ENCODE results near the gene ZNF701. TPM values are rescaled to one million over a fixed set of nuclear protein-coding genes. Genes with fewer than 3 reads are reported as not detected.
A peak's percentile ranks its signal among the peaks of the same experiment; 100 is the strongest.

Gene ZNF701
- total and polyA plus RNA-seq, 2 of the 8 experiments (the other 6 are each of a cell fraction or from before 2014, with no cell fraction given) = 4.9 to 18.7 TPM

- Histone ChIP-seq H3K27ac (ENCODE audit: low read depth, low read length) (no peak overlapping the region), H3K56ac (replicated peaks; ENCODE audit: insufficient read length, low read depth, low read length) (no peak overlapping the region), H3K23me2 (ENCODE audit: low read depth, low read length) (peaks cover 10% of the 10 kb centered on the region), H2BK12ac (ENCODE audit: low read depth, low read length) (0 out of 2 replicates have a peak overlapping the region, but pooled peaks have one; percentile 29), H3K4ac (replicated peaks; ENCODE audit: insufficient read length, low read depth, low read length) (no peak overlapping the region), H2BK120ac (replicated peaks; ENCODE audit: low read depth, low read length) (no peak overlapping the region), H3K27me3 (replicated peaks in 1 of 4; ENCODE audit: control insufficient read depth in 3 of 4, extremely low read depth in 1 of 4, insufficient read depth in 3 of 4, low read length in 3 of 4) (peaks cover 0 to 3% (median under 1%) of the 10 kb centered on the region in 4 experiments; a peak in 3 of 7 replicates), H3K9me3 (ENCODE audit: insufficient read depth in 2 of 2, low read depth in 1 of 2, low read length in 1 of 2) (peaks cover 2 to 3% of the 10 kb centered on the region in 2 experiments; a peak in 1 of 4 replicates), H3K4me2 (ENCODE audit: insufficient read depth in 1 of 2, low read depth in 2 of 2, low read length in 2 of 2) (peak overlapping the region; percentile 75 to 95), H2AFZ (ENCODE audit: low read length) (no peak overlapping the region), H3K79me2 (ENCODE audit: control insufficient read depth in 1 of 2, insufficient read depth in 2 of 2, low read length in 2 of 2) (no peaks in the 10 kb centered on the region), H4K20me1 (replicated peaks in 1 of 2; ENCODE audit: control insufficient read depth in 1 of 2, insufficient read depth in 2 of 2, low read length in 2 of 2) (no peaks in the 10 kb centered on the region), H3K18ac (ENCODE audit: extremely low read depth, low read length) (no peak overlapping the region; the same call in 1 of the 2 replicates), H3K79me1 (ENCODE audit: low read depth, low read length) (no peaks in the 10 kb centered on the region; the same call in 1 of the 2 replicates), H3K23ac (ENCODE audit: insufficient read length) (no peak overlapping the region), H3K9ac (replicated peaks in 1 of 4; ENCODE audit: extremely low read depth in 1 of 4, low read depth in 3 of 4, low read length in 3 of 4) (no peak overlapping the region), H2BK5ac (ENCODE audit: low read depth, low read length) (no peak overlapping the region), H3K36me3 (ENCODE audit: control insufficient read depth in 2 of 4, insufficient read depth in 4 of 4, low read length in 3 of 4) (peaks cover 0 to 15% (median 11%) of the 10 kb centered on the region in 4 experiments; a peak in 6 of 8 replicates), H4K8ac (ENCODE audit: extremely low read depth, insufficient read depth, low read length) (no peak overlapping the region), H4K91ac (replicated peaks; ENCODE audit: insufficient read length, low read length) (no peak overlapping the region), H2BK15ac (ENCODE audit: low read length) (no peak overlapping the region), H3K14ac (ENCODE audit: insufficient read length) (no peak overlapping the region), H3K4me3 (ENCODE audit: extremely low read depth in 1 of 4, insufficient read depth in 2 of 4, low read depth in 3 of 4, low read length in 4 of 4) (peak overlapping the region; percentile 27 to 91 (median 59); a peak in 7 of 8 replicates), H2AK5ac (ENCODE audit: low read depth, low read length) (no peak overlapping the region), H4K5ac (ENCODE audit: insufficient read length, low read depth, low read length) (no peak overlapping the region), H3K4me1 (replicated peaks in 1 of 4; ENCODE audit: control insufficient read depth in 3 of 4, insufficient read depth in 4 of 4, low read length in 3 of 4) (no peaks in the 10 kb centered on the region; a peak in 3 of 7 replicates), H2BK20ac (ENCODE audit: low read length) (no peak overlapping the region)
- ChIA-PET POLR2A (ENCODE audit: partially characterized antibody) (no interaction called here), CTCF (ENCODE audit: partially characterized antibody) (interaction anchor here (0.6 to 2.3 kb wide), 3 partner anchors 10 to 1839 kb away, joined by 3 to 10 read pairs (median 4); no protein-coding TSS in a partner anchor)
- FAIRE-seq = no peak
- TF ChIP-seq, protein P1, sequence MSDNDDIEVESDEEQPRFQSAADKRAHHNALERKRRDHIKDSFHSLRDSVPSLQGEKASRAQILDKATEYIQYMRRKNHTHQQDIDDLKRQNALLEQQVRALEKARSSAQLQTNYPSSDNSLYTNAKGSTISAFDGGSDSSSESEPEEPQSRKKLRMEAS (IDR thresholded peaks at IDR 0.05) = 0 out of 2 replicates have a peak, but pooled peaks have one; percentile 6
- TF ChIP-seq E2F6 (IDR thresholded peaks at IDR 0.05) = no peak
- no peak for DNase-seq (ENCODE audit: low read depth in 1 of 2, low spot score in 2 of 2)
- WGBS, 2 experiments (ENCODE audit: extremely low coverage in 1 of 2, insufficient coverage in 1 of 2, insufficient read length in 1 of 2, insufficient replicate concordance in 2 of 2, low coverage in 1 of 2, low lambda C conversion rate in 2 of 2, missing lambda C conversion rate in 1 of 2) = 14% methylated on average over 5 of the region's 15 CpGs; no CpG with 5 or more reads in 1 of the 2 experiments
Measured at GRCh38 chr19:52600639-52601024, 30.5 kb downstream of the ZNF701 start.
